Embryonic facial prominence (tissue), 1 donor: ENCODE measurements around the gene MOB4.
"Not testable (repeated sequence)": the region's sequence is repeated elsewhere in the genome, so short reads cannot be mapped to it uniquely, and the experiment has no call there.

ENCODE experiments used
- DNase-seq: peaks from one replicate; pipeline ENCODE4 v3.0.0-alpha.2; 2016; ENCODE audit errors: extremely low spot score

Gene MOB4

GRCh38 chr2:197515739-197516392, at the start of gene MOB4:
MOB4 (plus strand) TSS chr2:197516066; CDS start chr2:197516087, 21 bp downstream.
- peak; percentile 89 for DNase-seq

DNA sequence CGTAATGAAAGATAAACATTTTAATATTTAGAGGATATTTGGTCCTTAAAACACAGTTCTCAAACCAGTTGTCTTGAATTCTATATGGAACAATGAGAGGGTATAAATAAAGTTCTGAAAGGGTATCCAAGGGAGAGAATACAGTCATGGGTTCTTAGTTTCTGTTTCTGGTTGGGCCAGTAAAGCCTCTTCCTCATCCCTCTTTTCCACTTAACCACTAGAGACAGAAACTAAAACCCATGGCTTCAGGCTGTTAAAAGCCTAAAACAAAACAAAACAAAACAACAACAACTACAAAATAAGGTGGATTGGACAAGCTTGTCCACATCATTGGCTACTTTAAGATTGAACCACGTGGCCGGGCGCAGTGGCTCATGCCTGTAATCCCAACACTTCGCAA, 43.7 kb upstream of the MOB4 start:
- no peak for DNase-seq

- no peak for DNase-seq
These were observed 38.1 kb upstream of the MOB4 start for GRCh38 chr2:197477797-197478196.

- DNase-seq, result no peak
These were observed 35.5 kb upstream of the MOB4 start for GRCh38 chr2:197480165-197481036.

GRCh38 chr2:197484248-197484647, 31.6 kb upstream of the MOB4 start:
- DNase-seq, result not testable (repeated sequence)

GRCh38 chr2:197486175-197486574, 29.7 kb upstream of the MOB4 start:
- no peak for DNase-seq

GRCh38 chr2:197487385-197487784, 28.5 kb upstream of the MOB4 start:
- DNase-seq, result no peak

DNA sequence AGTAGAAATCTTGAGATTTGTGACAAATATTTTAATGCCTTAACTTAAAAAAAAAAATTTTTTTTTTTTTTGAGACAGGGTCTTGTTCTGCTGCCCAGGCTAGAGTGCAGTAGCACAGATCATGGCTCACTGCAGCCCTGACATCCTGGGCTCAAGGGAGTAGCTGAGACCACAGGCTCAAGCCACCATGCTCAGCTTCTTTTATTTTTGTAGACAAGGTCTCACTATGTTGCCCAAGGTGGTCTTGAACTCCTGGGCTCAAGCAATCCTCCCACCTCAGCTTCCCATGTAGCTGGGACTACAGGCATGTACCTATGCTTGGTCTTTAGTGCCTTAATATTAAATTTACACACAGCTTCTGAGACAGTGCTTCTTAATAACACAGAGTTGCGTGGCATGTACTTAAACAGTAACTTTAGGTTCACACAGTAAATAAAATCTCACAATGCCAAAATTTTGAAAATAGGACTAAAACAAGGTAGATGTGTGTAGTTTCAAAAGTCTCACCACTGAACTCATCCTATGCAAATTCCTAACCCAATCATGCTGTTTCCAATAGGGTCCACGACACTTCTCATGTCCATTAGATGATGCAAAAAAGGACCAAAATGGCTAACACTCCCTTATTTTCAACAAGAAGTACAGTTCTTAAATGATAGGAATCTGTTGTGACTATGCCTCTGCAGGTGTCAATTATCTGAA, 20.3 kb upstream of the MOB4 start:
- no peak for DNase-seq

- no peak for DNase-seq
These were observed 19.2 kb upstream of the MOB4 start for GRCh38 chr2:197496695-197497094.

- no peak for DNase-seq
These were observed 18.5 kb upstream of the MOB4 start for GRCh38 chr2:197497326-197497725.

DNA sequence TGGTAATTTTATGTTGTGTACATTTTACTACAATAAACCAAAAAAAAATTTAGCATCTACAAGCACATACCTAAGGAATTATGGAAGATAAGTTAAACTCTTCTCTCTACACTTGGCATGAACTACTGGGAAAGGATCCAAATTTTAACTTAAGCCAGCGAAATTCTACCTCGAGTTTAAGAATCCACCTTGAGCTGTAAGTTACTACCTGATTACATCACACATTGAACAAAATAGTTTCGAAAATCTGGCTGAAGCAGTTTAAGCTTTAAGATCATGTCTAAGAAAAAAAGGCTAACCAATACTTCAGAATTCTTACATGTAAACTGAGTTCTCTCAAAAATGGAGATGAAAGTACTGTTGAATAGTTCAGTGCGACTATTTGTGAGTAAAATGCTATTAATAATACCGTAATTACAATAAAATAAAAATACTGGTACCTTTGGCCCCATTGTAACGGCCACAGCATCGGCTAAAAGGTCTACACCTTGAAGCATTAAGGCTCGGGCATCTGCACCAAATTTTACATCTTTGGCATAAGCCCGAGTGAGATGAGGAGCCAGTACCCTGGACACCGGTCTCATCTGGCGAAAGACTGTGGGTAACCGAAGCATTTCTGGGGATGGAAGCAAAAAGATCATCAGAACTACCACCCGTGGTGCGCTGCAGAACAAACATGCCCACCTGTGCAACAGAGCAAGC, 17.5 kb upstream of the MOB4 start:
- DNase-seq, result no peak

GRCh38 chr2:197498937-197499593, 16.8 kb upstream of the MOB4 start:
- no peak for DNase-seq

DNA sequence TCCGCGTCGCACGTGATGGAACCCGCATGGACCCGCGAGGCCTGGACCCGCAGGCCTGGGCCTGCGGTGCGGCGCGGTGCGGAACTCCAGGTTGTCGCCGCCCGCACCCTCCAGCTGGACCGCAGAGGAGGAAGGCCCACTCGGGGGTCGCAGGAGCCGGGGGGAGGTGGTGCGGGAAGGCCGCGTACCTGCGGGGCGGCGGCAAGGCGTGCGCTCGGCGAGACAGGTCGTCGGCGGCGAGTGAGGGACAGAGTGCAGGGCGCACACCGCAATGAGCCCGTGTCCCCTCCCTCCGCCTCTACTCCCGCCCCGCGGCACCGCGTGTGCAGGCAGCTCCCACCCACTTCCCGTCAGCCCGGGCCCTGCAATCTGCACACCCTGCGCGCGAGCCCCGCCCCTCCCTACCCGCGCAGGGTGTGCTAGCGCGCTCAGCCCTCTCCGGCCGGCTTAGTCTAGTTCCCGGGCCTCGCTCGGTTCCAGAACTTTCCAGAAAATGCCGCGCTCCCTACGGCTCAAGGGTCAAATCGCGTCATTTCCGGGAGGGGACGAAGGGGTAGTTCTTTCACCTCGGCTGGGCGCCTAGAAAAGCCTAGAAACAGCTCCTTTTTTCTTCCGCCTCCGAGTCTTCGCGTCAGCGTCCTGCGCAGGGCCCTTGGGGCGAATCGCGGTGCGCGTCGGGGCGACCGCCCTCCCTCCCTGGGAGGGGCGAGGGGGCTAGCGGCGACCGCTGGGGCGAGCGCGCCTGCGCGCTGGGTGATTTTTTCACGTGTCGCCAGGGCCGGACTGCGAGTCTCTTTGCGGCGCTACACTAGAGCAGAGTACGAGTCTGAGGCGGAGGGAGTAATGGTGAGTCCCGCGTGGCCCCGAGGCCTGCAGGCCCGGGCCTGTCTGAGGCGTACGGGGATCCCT, 16.0 kb upstream of the MOB4 start, which contains the start of the genes HSPD1 and HSPE1:
TSS of gene HSPD1 (minus strand) at position 247 of the 909 bp plus-strand sequence. CDS start 992 bp downstream, outside the sequence.
TSS of gene HSPE1 (plus strand) at position 786 of the 909 bp plus-strand sequence. CDS start at position 844, 58 bp downstream.
- DNase-seq, result peak; percentile 97

- DNase-seq, result no peak
These were observed 15.2 kb upstream of the MOB4 start for GRCh38 chr2:197500503-197501131.

DNA sequence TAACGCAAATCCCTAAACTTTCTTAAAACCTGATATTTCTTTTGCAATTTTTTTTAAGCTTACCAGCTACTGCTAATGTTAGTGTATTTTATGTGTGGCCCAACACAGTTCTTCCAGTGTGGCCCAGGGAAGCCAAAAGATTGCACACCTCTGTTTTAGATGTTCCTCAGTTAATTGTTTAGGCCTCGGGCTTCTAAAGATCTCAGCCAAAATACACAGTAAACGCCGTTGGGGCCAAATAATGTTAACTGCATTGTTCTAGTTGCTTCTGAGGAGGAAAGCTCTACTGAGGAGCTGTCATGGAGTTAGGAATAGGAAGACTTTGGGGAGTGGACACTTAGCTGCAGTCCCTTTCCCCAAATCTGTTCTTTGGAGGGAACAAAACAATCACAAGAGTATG, 13.7 kb upstream of the MOB4 start:
- DNase-seq, result no peak

DNA sequence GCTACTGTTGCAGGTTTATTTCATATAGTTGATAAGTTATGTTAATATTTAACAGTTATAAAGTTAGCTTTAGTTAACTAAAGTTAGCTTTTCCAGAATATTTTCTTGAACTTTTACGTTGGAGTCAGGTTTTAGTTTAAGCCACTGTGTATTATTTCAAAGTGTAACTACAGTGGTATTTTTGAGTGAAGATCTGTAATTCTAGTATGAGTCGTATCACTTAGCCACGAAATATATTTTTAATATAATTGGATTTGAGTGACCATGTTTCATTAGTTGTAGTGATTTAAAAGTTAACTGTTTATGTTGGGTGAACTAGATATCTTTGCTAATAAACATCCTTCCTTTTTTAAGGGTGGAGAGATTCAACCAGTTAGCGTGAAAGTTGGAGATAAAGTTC, 13.2 kb upstream of the MOB4 start:
- no peak for DNase-seq

DNA sequence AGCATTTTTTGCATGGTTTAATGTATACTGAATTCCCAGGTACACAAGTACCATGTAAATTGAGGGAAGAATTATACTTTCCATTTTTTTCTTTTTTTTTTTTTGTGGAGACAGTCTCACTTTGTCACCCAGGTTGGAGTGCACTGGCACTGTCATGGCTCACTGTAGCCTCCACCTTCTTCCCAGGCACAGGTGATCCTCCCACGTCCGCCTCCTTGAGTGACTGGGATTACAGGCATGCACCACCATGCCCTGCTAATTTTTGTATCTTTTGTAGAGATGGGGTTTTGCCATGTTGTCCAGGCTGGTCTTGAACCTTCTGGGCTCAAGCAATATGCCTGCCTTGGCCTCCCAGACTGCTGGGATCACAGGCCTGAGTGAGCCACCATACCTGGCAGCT, 11.9 kb upstream of the MOB4 start:
- DNase-seq, result no peak

DNA sequence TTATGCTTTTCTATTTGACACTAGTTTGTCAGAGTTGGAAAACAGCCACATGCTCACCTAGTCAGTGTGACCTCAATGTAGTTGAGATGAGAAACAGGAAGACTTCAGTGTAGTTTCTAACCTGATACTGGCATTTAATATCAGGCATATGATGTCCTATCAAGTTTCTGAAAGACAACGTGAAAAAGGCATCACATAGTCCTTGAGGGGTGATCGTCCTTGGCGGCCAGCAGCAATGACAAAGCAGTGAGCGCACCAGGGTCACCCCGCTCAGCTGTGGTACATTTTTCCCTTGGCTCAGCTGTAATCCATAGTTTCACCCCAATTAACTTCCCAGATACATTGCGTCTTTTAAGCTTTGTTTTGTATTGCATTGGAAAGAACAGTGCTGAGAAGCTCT, 11.4 kb upstream of the MOB4 start:
- DNase-seq, result no peak

- no peak for DNase-seq
These were observed 9.2 kb upstream of the MOB4 start for GRCh38 chr2:197506658-197507057.

DNA sequence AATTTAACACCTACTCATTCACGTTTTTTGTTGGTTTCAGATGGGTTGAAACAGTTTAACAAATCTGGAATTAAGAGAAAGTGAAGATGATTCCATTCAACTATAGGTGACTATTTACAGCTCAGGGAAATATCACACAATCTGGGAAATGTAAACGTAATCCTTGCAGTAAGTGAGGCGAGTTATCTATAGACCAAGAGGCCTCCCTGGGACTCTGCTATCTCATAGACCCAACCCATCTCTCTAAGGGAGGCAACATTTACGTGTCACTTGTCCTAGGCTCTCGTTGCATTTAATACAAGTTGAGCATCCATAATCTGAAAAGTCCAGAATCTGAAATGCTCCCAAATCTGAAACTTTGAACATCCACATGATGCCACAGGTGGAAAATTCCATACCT, 2.0 kb upstream of the MOB4 start:
- DNase-seq, result no peak
